K562 (cell line): ENCODE data around the gene GRB2. TPM values are rescaled to one million over a fixed set of nuclear protein-coding genes. Genes with fewer than 3 reads are reported as not detected.
A peak's percentile ranks its signal among the peaks of the same experiment; 100 is the strongest.

Source experiments
- CLOCK ChIP-seq: fragments of 250-450 bp; sonication (Bioruptor Pico); IDR thresholded peaks from 2 replicates; pipeline ENCODE4 v1.4.0; 2020; ENCODE audit warnings: mild to moderate bottlenecking, moderate library complexity, borderline replicate concordance
- HES1 ChIP-seq: fragments of 450-650 bp; IDR thresholded peaks from 2 replicates; pipeline ENCODE4 v1.6.1; 2016; ENCODE audit warnings: low read depth, mild to moderate bottlenecking, moderate library complexity
- HSF4 ChIP-seq: fragments of 250-450 bp; sonication (Bioruptor Pico); IDR thresholded peaks from 2 replicates; pipeline ENCODE4 v2.1.2; 2022; ENCODE audit warnings: mild to moderate bottlenecking, moderate library complexity, borderline replicate concordance
- MEF2D ChIP-seq: conservative IDR thresholded peaks from 2 replicates; pipeline ENCODE4 v1.6.1; 2016; ENCODE audit warnings: low read depth, missing genetic modification characterization, missing compliant biosample characterization
- NR0B1 ChIP-seq: fragments of 450-650 bp; IDR thresholded peaks from one replicate; pipeline ENCODE4 v1.6.1; 2018; ENCODE audit warnings: mild to moderate bottlenecking, moderate library complexity; ENCODE audit not compliant: partially characterized antibody
- POLR3G ChIP-seq: IDR thresholded peaks from 2 replicates; pipeline ENCODE4 v1.6.1; 2011; ENCODE audit not compliant: insufficient read length, insufficient replicate concordance; ENCODE audit errors: extremely low read depth
- RBFOX2 ChIP-seq: fragments of 200-400 bp; formaldehyde crosslinking; IDR thresholded peaks from 2 replicates; pipeline ENCODE4 v1.6.1; 2017; ENCODE audit warnings: low read depth, mild to moderate bottlenecking, low read length, moderate library complexity
- SMARCE1 ChIP-seq: fragments of 450-650 bp; IDR thresholded peaks from 2 replicates; pipeline ENCODE4 v1.7.1; 2016; ENCODE audit warnings: mild to moderate bottlenecking
- TAF9B ChIP-seq: fragments of 450-650 bp; IDR thresholded peaks from 2 replicates; pipeline ENCODE4 v1.6.1; 2018; ENCODE audit warnings: mild to moderate bottlenecking; ENCODE audit not compliant: partially characterized antibody
- UBTF ChIP-seq, 2 experiments: IDR thresholded peaks; 2 replicates each; pipeline ENCODE4 v1.6.1; 2012; ENCODE audit warnings: improper control_type of control experiment in 2 of 2, low read depth in 2 of 2, low read length in 2 of 2, borderline replicate concordance in 1 of 2
- ZNF175 ChIP-seq: fragments of 200-800 bp; sonication (Bioruptor generic); IDR thresholded peaks from 2 replicates; pipeline ENCODE4 v1.6.1; 2016; ENCODE audit warnings: low read depth, mild to moderate bottlenecking, missing genetic modification characterization, missing compliant biosample characterization
- ZNF316 ChIP-seq: fragments of 450-650 bp; IDR thresholded peaks from 2 replicates; pipeline ENCODE4 v1.6.1; 2016
- ZNF449 ChIP-seq: fragments of 250-450 bp; sonication (Bioruptor Pico); IDR thresholded peaks from 2 replicates; pipeline ENCODE4 v1.8.0; 2022; ENCODE audit warnings: moderate library complexity, mild to moderate bottlenecking, inconsistent platforms
- ZNF79 ChIP-seq: fragments of 250-450 bp; sonication (Bioruptor Pico); IDR thresholded peaks from 2 replicates; pipeline ENCODE4 v1.4.0; 2020; ENCODE audit warnings: low read depth, mild to moderate bottlenecking, moderate library complexity
- polyA plus RNA-seq, 8 experiments: library from polyadenylated mRNA; depleted of rRNA in 4 of 8; stranded (reverse) in 5 of 8; unstranded in 3 of 8; fragments of >200 nt; fragmentation: Nextera tagmentation in 2 of 8; fragmentation: Illumina TruSeq in 1 of 8; extraction: Ambion mirVana in 2 of 8; extraction: Trizol in 1 of 8; gene quantifications; 2 replicates each; pipeline versions ENCODE4 v1.2.1 to v1.2.3, GENCODE V29; 2011 to 2014; ENCODE audit warnings: inconsistent platforms in 1 of 8, missing spikeins in 1 of 8
- total RNA-seq, 7 experiments: library from RNA; depleted of rRNA in 6 of 7; stranded (reverse); fragments of >200 nt in 6 of 7; fragmentation: Illumina TruSeq in 2 of 7; extraction: Trizol in 2 of 7; gene quantifications; 2 replicates each; pipeline versions ENCODE4 v1.2.1 to v1.2.3, GENCODE V29; 2011 to 2021; ENCODE audit warnings: low replicate concordance in 1 of 7

The GRB2 gene
- total and polyA plus RNA-seq, 9 of the 15 experiments (the other 6 are each of a cell fraction or from before 2014, with no cell fraction given), result 57.2 to 136 (median 84.8) TPM

- TF ChIP-seq UBTF (IDR thresholded peaks at IDR 0.05; ENCODE audit: borderline replicate concordance in 1 of 2, low read depth in 2 of 2, low read length in 2 of 2) (no peak), SMARCE1 (peak; percentile 77), HSF4 (CRISPR knock-in tag) (no peak), ZNF79 (no peak), MEF2D (no peak), HES1 (peak; percentile 30; the same call in 1 of the 2 replicates), RBFOX2 (no peak), CLOCK (CRISPR knock-in tag) (no peak), ZNF175 (CRISPR knock-in tag) (no peak), POLR3G (no peak), ZNF316 (peak; percentile 27), TAF9B (peak; percentile 45), ZNF449 (CRISPR knock-in tag) (no peak), NR0B1 (no peak)
Observed at GRCh38 chr17:75289832-75290337, 115.6 kb downstream of the GRB2 start (continued).
